Measurements from ENCODE around the gene MAML3.

DNA sequence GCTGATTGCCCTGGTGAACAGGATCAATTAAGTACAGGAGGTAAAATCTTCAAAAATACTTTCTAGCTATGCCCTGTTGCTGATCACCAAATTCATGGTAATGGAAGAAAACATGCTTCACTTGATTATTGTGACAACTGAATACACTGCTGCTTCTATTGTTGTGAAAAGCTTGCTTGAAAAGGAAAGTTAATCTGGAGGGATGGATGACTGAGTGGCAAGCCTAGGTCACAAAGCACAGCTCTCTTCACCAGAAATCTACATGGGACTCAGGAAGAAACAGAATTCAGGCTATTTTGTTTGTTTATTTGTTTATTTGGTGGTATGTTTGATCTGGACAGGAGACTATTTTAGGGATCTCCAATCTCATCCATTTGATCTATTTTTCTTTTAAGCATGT, 306.4 kb downstream of the MAML3 start:
- no peak for TF ChIP-seq GATA2 (IDR thresholded peaks at IDR 0.05; ENCODE audit: low read depth, low read length)
- TF ChIP-seq GATA3 (IDR thresholded peaks at IDR 0.05; ENCODE audit: low read depth, low read length): no peak
